Ishikawa (cell line): Measurements from ENCODE around the gene RAB19.

ENCODE experiments used
- CEBPB ChIP-seq: IDR thresholded peaks from 2 replicates; pipeline ENCODE4 v1.6.1; 2012
- CREB1 ChIP-seq: IDR thresholded peaks from 2 replicates; pipeline ENCODE4 v1.6.1; 2012; ENCODE audit warnings: low read depth
- RAD21 ChIP-seq: IDR thresholded peaks from 2 replicates; pipeline ENCODE4 v1.6.1; 2012; ENCODE audit warnings: low read depth
- TCF12 ChIP-seq: IDR thresholded peaks from 2 replicates; pipeline ENCODE4 v1.6.1; 2012; ENCODE audit warnings: low read depth
- YY1 ChIP-seq: IDR thresholded peaks from 2 replicates; pipeline ENCODE4 v1.6.1; 2012; ENCODE audit warnings: low read depth

DNA sequence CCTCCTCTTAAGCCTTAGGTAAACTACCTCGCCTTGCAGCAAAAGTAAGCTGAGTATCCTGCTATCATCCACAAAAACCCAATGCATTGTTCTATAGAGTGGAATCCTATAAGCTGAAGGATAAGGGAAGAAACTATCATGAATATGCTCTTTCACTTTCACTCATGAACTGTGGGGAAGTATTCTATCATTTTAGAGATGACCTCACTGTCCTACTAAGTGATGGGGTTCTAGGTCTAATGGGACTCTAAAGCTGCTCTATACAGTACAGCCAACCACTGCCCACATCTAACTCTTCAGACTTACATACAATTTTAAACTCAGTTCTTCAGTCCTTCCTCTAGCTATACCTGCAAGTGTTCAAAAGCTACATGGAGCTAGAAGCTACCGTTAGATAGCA, 59.3 kb downstream of the RAB19 start:
- TF ChIP-seq RAD21 = no peak
- TF ChIP-seq CREB1 = no peak
- no peak for TF ChIP-seq CEBPB
- no peak for TF ChIP-seq YY1
- no peak for TF ChIP-seq TCF12
